Skin epidermis (tissue), 12 donors: ENCODE measurements around the gene PDE1C.

ENCODE experiments used
- H3K27ac ChIP-seq, 21 experiments: fragments of 200-600 bp; sonication (generic) in 11 of 21; one replicate each; pipeline ENCODE4 v1.5.0; 2020; ENCODE audit warnings: mild to moderate bottlenecking in 3 of 21, inconsistent platforms in 2 of 21, moderate library complexity in 2 of 21
- H3K4me3 ChIP-seq, 7 experiments: fragments of 200-600 bp; sonication (generic) in 2 of 7; one replicate each; pipeline ENCODE4 v1.5.0; 2020; ENCODE audit warnings: inconsistent platforms in 2 of 7, mild to moderate bottlenecking in 2 of 7, moderate library complexity in 1 of 7

Gene PDE1C

DNA sequence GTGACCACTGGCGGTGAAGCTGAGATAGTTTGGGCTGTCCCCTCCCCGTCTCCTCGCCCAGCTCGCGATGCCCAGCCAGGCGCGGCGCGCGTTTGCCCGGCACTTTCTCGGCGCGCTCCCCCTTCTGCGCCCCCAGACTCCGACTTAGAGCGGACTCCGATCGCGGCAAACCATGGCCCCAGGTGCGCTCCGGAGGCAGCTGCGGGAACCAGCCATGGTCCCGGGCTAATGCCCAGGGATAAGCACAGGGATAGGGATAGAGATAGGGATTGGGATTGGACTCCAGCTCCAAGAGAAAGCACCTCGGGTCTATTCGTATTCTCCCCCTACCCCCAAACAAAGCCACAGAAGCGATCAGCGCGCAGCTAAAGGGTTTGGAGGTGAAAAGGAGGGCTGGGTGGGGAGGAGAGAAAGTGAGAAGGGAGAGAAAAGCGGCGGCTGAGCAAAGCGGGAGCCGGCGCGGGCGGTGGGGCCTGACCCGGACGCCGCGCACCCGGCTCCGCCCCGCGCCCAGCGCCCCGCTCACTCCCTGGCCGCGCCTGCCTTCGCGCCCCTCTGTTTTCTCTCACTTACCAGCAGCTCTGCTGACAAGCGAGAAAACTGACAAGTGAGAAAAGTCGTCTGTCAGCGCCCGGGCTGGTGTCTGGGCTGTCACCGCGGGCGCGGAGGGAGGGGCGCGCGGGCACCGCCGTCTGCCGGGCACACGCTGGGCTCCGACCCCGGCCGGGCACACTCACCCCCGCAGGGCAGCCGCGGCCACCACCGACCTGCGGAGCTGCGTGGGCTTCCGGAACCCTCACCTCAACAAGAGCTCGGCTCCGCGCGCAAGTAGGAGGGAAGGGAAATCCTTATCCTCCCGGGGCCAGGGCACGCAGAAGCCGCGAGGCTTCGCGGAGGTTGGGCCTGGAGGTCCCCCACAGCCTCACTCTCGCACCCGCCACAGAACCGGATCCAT is at the start of gene PDE1C:
TSS of gene PDE1C (minus strand) at position 2 of the 955 bp plus-strand sequence.
- peak within 1 kb of the TSS in 5 of 7 experiments; percentile 10 to 37 (median 13) for H3K4me3 ChIP-seq
- H3K27ac ChIP-seq = no peak within 1 kb of the TSS

DNA sequence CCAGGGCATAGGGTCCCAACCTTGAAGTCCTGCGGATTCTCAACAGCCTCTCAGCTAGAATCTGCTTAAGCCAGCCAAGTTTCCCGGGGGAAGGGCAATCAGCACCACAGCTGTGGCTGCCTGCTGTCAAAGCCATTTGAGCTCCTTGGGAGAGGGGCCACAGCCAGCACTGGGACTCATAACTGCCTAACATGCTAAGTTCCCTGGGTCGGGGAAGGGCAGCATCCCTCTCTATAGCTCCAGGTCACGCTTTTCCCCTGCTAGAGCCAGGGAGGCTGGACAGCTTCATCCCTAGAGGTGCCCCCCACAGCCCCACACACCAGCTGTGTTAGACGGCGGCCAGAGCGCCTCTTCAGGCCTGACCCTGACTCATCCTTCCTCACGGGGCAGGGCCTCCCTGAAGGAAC is 49.6 kb upstream of the PDE1C start:
- Histone ChIP-seq H3K27ac (no peak overlapping the region), H3K4me3 (no peak overlapping the region)

DNA sequence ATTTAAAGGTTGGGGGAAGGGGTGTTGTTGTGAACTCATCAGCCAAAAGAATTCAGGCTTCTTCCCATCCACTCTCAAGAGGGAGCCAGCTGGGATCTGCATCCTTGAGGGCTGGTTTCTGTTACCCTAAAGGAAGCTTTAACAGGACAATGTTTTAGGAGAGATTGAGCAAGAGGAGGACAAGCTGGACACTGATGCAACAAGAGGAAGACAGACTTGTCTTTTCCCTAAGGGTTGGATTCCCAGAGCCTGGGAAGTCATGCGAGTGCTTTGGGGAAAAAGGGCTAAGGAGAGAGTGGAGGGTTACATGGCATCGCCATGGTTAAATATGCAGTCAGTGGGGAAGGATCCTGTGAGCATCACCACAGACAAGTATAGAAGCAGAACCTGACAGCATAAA is 47.6 kb upstream of the PDE1C start:
- H3K4me3 ChIP-seq = no peak overlapping the region
- H3K27ac ChIP-seq = no peak overlapping the region

DNA sequence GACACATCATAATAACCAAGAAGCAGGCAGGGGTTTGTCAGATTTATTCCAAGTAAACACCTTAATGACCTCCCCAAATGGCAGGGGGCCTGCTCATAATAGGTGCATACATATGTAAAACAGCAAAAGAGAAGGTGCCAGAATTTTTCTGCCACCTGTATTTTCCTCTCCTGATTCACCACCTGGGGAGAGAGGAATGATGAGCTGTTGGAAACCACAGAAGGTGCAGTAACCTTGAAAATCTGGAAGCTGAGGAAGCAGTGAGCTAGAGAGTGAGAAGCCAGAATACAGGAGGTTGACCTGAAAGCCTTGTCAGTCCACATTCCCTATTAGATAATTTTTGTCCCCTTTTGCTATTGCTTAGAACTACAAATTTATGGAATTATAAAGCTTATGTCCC is 46.2 kb upstream of the PDE1C start:
- Histone ChIP-seq H3K4me3 (no peak overlapping the region), H3K27ac (no peak overlapping the region)

DNA sequence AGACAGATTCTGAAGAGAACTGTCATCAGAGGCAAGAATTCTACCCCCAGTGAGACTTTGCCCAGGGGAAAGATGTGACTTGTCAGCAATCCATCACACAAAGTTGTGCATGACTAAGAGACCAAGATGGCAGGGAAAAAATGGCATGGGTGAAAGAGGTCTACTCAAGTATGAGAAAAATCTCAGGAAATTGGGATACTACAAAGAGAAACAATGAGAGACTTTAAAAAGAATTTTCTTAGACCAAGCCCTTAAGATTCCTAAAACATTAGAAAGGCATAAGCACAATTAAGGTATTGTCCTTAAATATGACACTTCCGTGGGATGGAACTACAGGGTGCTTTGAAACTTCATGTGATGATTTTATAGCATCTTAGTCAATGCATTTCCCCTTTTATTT is 45.6 kb upstream of the PDE1C start:
- no peak overlapping the region for H3K27ac ChIP-seq
- no peak overlapping the region for H3K4me3 ChIP-seq

DNA sequence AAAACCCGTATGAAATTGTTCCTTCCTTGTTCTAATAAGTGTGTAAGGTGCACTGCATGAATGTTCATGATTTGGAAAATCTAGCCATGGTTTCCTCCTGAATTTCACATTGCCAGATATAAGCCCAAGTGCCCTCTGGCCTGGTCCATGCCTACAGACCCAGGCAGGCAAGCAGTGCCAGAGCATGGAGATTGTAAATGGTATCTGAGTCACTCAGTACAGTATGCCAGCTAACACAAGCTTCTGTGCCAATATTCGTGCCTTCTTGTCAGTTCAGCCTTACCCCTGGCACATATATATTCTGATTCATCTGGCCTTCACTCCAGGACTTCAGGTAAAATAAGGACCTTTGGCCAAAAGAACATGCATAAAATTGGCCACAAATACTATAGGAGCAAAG is 38.4 kb upstream of the PDE1C start:
- Histone ChIP-seq H3K27ac (no peak overlapping the region), H3K4me3 (no peak overlapping the region)

DNA sequence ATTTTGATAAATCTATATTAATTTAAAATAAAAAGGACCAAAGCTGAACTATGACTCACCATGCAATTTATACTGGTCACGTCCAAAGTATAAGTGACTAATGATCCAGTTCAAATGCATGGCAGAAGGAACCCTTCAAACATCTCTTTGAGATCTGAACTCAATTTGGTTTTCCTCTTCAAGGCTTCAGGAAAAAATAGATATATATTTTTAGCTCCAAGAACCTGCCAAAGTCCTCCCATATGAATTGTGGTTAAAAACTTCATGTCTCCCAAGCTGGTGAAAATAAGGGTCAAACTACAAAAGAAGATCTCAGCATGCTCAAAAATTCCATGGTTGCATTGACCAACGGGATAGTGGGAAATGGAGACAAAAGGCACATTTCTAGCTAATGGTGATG is 34.6 kb upstream of the PDE1C start:
- Histone ChIP-seq H3K27ac (no peak overlapping the region), H3K4me3 (no peak overlapping the region)

DNA sequence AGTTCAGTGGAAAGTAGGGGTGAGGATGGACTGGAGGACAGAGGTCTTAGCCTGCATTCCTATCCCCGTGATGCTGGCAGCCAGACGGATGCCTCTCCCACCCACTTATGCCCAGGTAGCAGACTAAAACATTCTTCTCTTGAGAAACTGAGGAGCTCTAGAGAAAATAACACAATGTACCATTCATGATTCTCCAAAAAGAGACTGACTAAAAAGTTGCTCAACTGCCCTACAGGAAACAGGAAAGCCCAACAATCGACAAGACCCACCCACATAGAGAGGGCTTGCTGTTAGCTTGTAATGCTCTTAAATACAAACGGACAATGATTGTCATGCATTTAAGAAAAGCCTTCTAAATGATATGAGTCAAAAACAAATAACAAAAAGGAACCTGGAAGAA is 33.2 kb upstream of the PDE1C start:
- Histone ChIP-seq H3K4me3 (no peak overlapping the region), H3K27ac (no peak overlapping the region)

DNA sequence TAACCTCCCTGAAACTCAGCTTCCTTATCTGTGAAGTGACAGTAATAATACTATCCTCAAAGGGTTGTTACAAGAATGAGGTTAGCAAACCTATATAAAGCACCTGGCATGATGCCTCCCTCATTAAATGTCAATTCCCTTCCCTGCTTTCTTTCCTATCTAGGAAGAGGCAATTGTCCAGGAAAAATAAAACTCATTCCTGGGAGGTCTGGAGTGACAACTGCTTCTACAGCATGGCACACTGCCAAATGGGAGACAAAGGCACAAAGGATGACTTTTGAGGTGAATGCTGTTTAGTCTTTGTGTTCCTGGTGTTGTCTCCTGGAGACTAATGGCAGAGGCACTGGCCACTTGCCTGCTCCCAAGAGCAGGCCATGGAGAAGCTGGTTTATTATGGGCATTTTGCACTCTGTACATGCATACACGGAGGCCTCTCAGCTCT is 32.2 kb upstream of the PDE1C start:
- no peak overlapping the region for H3K4me3 ChIP-seq
- no peak overlapping the region for H3K27ac ChIP-seq

DNA sequence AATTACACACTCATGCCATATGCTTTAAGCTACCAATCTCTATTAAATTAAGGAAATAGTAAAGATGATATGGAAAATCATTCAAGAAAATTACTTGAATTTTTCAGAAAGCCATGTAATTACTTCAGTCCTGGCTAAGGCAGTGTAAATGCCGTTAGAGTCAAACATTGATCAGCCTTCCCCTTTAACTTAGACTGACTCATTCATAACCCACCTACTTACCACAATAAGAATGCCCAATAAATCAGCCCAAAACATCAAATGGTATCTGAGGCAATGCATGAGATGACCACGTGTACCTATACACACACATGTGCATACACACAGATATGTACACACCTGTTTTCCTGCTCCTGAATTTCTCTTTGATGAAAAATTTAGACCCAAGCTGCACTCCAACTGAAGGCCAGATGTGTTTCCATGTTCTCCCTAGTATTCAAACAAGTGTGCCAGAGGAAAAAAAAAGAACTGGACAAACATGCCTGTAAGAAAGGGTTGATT is 30.2 kb upstream of the PDE1C start:
- H3K4me3 ChIP-seq = no peak overlapping the region
- H3K27ac ChIP-seq = no peak overlapping the region

DNA sequence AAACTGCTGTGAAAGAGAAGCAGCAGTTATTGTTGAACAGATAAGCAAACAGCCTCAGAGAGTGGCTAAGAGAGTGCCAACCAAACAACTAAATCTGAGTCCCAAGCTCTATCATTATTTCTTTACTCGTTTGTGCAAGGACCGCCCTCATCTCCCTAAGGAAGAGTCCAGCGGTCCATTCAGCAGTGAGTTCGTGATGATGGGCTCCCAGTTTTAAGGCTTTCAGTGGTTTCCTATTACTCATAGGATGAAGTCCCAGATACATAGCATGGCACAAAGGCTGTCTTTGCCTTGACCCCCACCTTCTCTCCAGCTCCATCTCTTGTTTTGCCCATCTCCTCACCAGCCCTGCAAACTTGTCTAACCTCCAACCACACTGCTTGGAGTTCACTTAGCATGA is 24.3 kb upstream of the PDE1C start:
- no peak overlapping the region for H3K4me3 ChIP-seq
- no peak overlapping the region for H3K27ac ChIP-seq

DNA sequence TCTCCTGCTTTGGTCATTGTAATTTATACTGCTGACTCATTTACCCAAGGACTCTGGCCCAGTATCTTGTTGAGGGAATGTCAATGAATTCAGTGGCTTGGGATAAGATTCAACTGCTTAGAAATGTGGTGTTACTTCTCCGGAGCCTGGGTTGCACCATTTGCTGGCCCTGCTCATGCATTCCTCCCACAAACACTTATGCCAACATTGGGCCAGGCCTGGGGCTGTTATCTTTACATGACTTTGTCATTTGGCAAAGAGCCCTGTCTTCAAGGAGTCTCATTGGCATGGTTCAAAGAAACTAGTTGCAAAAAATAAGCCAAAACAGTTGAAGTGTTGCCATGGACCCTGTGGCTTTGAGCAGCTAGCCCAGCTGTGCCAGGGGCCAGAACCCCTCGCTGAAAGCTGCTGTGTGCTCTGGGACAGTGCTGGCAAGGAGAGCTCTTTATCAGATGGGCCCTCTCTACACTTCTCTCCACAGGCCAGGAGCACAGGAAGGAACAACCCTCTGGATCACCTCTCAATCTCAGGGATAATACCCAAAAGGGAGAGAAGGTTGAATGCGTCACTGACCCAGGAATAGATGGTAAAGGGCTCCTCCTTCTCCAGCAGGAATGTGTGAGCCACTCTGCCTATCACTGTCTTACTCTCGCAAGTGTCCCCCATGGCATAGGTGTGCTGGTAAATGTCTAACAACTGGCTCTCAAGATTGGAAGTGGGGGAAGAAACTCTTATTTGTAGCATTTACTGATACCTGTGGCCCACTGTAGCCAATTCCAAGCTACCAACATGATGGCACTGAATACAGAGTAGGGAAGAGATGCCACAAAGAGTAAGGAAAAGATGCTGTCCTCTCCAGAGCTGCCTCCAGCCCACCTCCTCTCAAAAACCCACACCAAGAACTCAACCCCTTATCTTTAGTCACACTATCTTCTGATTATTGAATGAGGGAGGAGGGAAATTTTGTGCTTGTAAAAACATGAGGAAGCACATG is 23.5 kb upstream of the PDE1C start:
- Histone ChIP-seq H3K4me3 (no peak overlapping the region), H3K27ac (no peak overlapping the region)

DNA sequence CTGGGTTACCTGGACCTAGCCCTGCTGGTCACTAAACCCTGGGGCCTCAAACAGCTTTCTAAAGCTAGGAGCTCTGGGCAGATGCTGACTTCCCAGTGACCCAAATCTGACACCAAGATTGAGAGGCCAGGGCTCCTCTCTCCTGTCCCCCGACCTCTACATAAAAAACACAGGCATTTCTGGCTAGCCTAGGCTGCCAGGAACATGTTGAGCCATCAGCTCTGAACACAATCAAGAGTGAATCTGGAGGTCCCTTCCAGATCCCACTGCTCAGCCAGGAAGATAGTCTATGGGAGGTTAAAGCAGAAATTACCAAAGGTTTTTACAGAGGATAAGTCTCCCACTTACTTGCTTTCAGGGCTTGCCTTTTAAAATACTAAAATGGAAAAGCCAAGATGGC is 22.1 kb upstream of the PDE1C start:
- no peak overlapping the region for H3K27ac ChIP-seq
- H3K4me3 ChIP-seq = no peak overlapping the region

DNA sequence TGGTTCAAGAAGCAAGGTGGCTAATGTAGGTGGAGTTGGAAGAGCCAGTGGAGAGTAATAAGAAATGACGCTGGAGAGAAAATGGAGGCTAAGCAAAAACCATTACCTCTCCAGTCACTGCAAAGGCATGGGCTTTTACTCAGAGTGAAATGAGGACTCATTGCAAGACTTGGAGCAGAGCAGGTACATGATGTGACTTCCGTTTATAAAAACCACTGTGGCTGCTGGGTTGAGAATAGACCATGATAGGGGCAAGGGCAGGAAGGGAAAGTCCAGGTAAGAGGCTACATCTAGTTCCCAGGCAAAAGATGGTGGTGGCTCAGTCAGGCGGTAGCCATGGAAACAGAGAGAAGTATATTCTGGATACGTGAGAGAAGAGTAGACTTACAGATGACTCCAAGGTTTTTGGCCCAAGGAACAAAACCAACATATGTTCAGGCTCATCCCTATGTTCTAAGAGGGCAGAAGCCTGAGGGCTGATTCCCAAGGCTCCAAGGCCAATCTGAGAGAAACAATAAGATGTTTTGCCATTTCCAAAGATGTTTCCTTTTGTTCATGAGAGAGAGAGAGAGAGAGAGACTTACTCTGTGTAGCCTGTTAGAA is 21.5 kb upstream of the PDE1C start:
- Histone ChIP-seq H3K4me3 (no peak overlapping the region), H3K27ac (no peak overlapping the region)

DNA sequence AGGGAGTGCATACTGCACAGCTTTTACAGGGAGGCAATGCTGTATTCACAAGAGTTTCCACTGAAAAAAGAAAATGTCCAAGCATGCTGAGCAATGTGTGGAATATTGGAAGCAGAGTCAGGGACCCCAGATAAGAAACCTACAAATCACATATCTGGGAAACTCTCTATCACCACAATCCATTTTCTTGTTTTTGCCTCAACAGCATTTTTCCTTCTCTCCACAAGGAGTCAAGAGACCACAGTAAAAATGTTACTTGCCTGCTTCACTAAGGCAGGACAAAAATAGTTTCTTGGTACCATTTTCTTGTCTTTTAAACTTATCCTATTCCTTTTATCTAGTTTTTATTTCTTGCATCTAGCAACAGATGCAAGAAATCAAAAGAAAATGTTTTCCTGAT is 19.5 kb upstream of the PDE1C start:
- Histone ChIP-seq H3K4me3 (no peak overlapping the region), H3K27ac (no peak overlapping the region)

DNA sequence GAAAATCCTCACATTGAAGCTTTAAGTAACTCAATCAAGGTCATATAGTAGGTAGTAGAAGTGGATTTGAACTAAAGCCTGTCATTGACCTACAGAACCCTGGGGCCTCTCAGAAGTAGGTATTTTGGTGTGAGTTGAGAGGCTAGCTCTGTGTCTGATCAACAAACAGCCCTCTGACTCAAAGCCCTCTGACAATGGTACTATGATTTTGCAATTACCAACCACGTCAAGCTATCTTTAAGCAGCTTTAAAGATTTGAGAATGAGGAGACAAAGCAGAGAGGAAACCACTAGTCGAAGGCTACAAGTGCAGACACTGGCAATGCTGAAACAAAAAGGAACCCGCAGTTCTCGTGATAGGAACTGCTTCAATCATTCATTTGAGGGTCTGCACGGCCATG is 19.0 kb upstream of the PDE1C start:
- Histone ChIP-seq H3K27ac (no peak overlapping the region), H3K4me3 (no peak overlapping the region)

DNA sequence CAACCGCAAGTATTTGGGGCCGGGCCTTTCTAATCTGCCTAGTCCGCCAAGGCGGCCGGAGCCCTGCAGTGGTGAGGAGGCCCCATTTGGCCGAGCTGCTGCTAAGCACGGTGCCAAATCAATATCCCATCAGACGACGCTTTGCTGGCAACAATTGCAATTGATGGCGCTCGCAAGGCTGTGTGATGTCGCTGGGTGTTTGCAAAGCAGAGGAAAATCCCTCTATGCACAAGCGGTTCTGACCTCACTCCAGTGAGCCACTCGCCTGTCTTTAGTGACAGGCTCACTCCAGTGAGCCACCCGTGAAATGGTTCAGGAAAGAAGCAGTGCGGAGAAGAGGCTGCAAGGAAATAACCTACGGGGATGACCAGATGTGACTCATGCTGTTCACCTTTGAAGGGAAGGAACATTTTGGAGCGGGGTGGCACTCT is 18.3 kb upstream of the PDE1C start:
- Histone ChIP-seq H3K27ac (no peak overlapping the region), H3K4me3 (no peak overlapping the region)

DNA sequence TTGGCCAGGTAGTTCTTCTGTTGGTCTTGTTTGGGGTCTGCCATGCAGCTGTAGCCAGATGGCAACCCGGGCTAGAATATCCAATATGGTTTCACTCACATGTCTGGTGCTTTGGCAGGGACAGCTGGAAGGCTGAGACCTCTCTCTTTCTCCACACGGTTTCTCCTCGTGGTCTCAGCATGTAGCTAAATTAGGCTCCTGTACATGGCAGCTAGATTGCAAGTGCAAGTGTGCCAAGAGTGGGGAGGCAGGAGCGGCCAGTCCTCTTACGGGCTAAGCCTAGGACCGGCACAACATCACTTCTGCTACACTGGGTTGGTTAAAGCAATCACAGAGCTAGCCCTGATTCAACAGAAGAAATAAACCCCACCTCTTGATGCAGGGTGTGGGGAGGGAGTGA is 9.3 kb upstream of the PDE1C start:
- H3K27ac ChIP-seq = no peak overlapping the region
- no peak overlapping the region for H3K4me3 ChIP-seq

DNA sequence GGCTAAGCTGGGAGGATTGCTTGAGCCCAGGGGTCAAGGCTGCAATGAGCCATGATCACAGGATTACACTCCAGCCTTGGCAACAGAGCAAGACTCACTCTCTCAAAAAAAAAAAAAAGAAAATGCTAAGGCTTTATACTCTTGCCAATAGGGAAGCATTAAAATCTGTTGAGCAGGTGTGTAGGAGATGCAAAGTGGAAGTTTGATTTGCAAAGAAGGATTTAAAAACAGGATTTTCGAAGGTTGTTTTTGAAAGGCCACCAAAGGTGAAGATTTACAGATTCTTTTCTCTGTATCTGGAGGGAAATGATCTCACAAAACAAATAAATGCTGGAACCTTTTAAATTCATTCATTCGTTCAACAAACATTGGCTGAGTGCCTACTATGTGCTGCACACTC is 8.6 kb upstream of the PDE1C start:
- H3K27ac ChIP-seq = no peak overlapping the region
- no peak overlapping the region for H3K4me3 ChIP-seq

DNA sequence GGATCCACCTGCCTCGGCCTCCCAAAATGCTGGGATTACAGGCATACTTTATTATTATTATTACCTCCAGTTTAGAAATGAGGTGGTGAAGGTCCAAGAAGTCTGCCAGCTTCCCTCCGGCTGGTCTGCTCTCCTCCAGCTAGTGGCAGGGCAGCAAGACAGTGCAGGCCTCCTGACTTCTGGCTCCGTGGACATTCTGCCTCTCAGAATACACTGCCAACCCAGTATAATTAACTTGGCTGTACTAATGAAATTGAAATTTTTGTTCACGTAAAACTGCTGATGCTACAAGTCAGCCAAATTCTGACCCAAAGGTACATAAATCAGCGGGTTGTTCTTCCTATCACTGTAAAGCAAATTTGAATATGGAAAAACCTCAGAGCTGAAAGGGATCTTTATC is 7.6 kb upstream of the PDE1C start:
- Histone ChIP-seq H3K4me3 (no peak overlapping the region), H3K27ac (no peak overlapping the region)
